GM21619 (cell line): ENCODE results near the gene AP1AR.
"Not testable (repeated sequence)": the region's sequence is repeated elsewhere in the genome, so short reads cannot be mapped to it uniquely, and the experiment has no call there.

Experiments used
- ATAC-seq: cut with Tn5 transposase; IDR thresholded peaks from one replicate; pipeline ENCODE4 v1.9.1; 2021; ENCODE audit not compliant: unreplicated experiment

AP1AR gene

GRCh38 chr4:112231779-112232713 lies at the start of gene AP1AR:
Gene AP1AR, plus strand, starts transcription at chr4:112231787. Its CDS starts 305 bp downstream, at chr4:112232092.
- peak; percentile 65 for ATAC-seq

- ATAC-seq: no peak
Observed at GRCh38 chr4:112182604-112183003, 49.0 kb upstream of the AP1AR start.

- no peak for ATAC-seq
Observed at GRCh38 chr4:112183252-112183651, 48.3 kb upstream of the AP1AR start.

- no peak for ATAC-seq
Observed at GRCh38 chr4:112184438-112184837, 47.1 kb upstream of the AP1AR start.

GRCh38 chr4:112185334-112185733 lies 46.3 kb upstream of the AP1AR start:
- peak; percentile 56 for ATAC-seq

GRCh38 chr4:112185740-112186670 lies 45.6 kb upstream of the AP1AR start:
- no peak for ATAC-seq

GRCh38 chr4:112189754-112190153 lies 41.8 kb upstream of the AP1AR start:
- ATAC-seq: no peak

- ATAC-seq: no peak
Observed at GRCh38 chr4:112190684-112191083, 40.9 kb upstream of the AP1AR start.

GRCh38 chr4:112196461-112196860 lies 35.1 kb upstream of the AP1AR start:
- no peak for ATAC-seq

- peak; percentile 6 for ATAC-seq
Observed at GRCh38 chr4:112199041-112199440, 32.5 kb upstream of the AP1AR start.

- peak; percentile 35 for ATAC-seq
Observed at GRCh38 chr4:112201915-112202505, 29.6 kb upstream of the AP1AR start.

- no peak for ATAC-seq
Observed at GRCh38 chr4:112203593-112203992, 28.0 kb upstream of the AP1AR start.

- ATAC-seq: no peak
Observed at GRCh38 chr4:112206431-112206830, 25.2 kb upstream of the AP1AR start.

- not testable (repeated sequence) for ATAC-seq
Observed at GRCh38 chr4:112208137-112209095, 23.2 kb upstream of the AP1AR start.

- ATAC-seq: no peak
Observed at GRCh38 chr4:112210777-112211176, 20.8 kb upstream of the AP1AR start.

- no peak for ATAC-seq
Observed at GRCh38 chr4:112213091-112213490, 18.5 kb upstream of the AP1AR start.

- ATAC-seq: no peak
Observed at GRCh38 chr4:112213856-112214255, 17.7 kb upstream of the AP1AR start.

GRCh38 chr4:112214390-112215264 lies 17.0 kb upstream of the AP1AR start:
- no peak for ATAC-seq

- no peak for ATAC-seq
Observed at GRCh38 chr4:112219826-112220366, 11.7 kb upstream of the AP1AR start.
